Memory B cell (primary cell): ENCODE data around the gene NFIB.

Experiments
- ATAC-seq: fragments of 150-1000 bp; cut with Tn5 transposase; 2 replicates; pipeline ENCODE4 v1.10.0; 2021; ENCODE audit warnings: low read depth, mild to moderate bottlenecking, moderate library complexity
- DNase-seq, 2 donors: peaks; one replicate each; pipeline ENCODE4 v3.0.0; 2022; ENCODE audit warnings: low spot score in 2 of 2
- H3K27ac Mint-ChIP-seq: one replicate; pipeline ENCODE4 v1.8.0; 2022; ENCODE audit warnings: mild to moderate bottlenecking, moderate library complexity, mixed read lengths
- H3K27me3 Mint-ChIP-seq: one replicate; pipeline ENCODE4 v1.8.0; 2022; ENCODE audit warnings: mixed read lengths
- H3K36me3 Mint-ChIP-seq: one replicate; pipeline ENCODE4 v1.8.0; 2022; ENCODE audit warnings: mild to moderate bottlenecking, mixed read lengths
- H3K4me1 Mint-ChIP-seq: one replicate; pipeline ENCODE4 v1.8.0; 2022; ENCODE audit warnings: mixed read lengths
- H3K4me3 Mint-ChIP-seq: one replicate; pipeline ENCODE4 v1.8.0; 2022; ENCODE audit warnings: mild to moderate bottlenecking, moderate library complexity, mixed read lengths
- H3K9me3 Mint-ChIP-seq: one replicate; pipeline ENCODE4 v1.8.0; 2022; ENCODE audit warnings: mixed read lengths

The NFIB gene

GRCh38 chr9:14213504-14213903 lies 100.4 kb downstream of the NFIB start:
- Mint-ChIP-seq H3K9me3 (no peaks in the 10 kb centered on the region), H3K27me3 (peaks cover 6% of the 10 kb centered on the region), H3K27ac (no peak overlapping the region), H3K4me3 (no peak overlapping the region), H3K36me3 (no peaks in the 10 kb centered on the region), H3K4me1 (no peaks in the 10 kb centered on the region)
- ATAC-seq (no peak), DNase-seq (no peak)

DNA sequence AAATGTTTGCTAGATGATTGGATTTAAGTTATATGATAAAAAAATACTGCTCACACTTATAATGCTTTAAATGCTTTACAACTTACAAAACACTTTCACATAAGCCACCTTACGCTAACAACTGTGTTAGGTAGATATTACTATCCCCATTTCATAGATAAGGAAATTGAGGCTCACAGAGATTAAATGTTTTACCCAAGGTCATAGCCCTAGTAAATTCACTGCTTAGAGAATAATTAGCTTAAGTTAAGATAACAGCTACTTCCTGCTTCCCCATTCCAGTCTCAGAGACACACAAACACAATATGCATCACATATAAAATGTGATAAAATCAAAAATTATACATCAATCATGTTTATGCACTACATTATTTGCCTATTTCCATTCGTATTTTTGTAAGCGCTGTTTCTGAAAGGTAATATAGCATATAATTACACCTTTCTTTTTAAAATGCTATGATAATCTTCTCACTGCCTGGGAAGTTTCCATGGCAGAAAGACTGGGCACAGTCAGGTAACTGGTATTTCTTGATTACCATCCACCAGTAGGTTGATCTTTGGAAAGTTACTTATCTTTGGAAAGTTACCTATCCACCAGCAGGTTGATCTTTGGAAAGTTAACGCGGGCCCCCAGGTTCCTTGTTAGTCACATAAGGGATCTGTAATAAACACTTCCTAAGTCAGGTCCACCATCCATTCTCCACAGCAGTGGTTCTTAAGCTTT lies 101.1 kb downstream of the NFIB start:
- no peaks in the 10 kb centered on the region for H3K9me3 Mint-ChIP-seq
- DNase-seq: no peak
- no peaks in the 10 kb centered on the region for H3K36me3 Mint-ChIP-seq
- no peaks in the 10 kb centered on the region for H3K4me1 Mint-ChIP-seq
- no peak overlapping the region for H3K27ac Mint-ChIP-seq
- ATAC-seq: no peak
- no peak overlapping the region for H3K4me3 Mint-ChIP-seq
- H3K27me3 Mint-ChIP-seq: peaks cover 6% of the 10 kb centered on the region

- no peak overlapping the region for H3K27ac Mint-ChIP-seq
- no peaks in the 10 kb centered on the region for H3K36me3 Mint-ChIP-seq
- no peaks in the 10 kb centered on the region for H3K4me1 Mint-ChIP-seq
- H3K4me3 Mint-ChIP-seq: no peak overlapping the region
- H3K27me3 Mint-ChIP-seq: peaks cover 6% of the 10 kb centered on the region
- DNase-seq (no peak), ATAC-seq (no peak)
- no peaks in the 10 kb centered on the region for H3K9me3 Mint-ChIP-seq
Measured at GRCh38 chr9:14212077-14212476, 101.9 kb downstream of the NFIB start.

DNA sequence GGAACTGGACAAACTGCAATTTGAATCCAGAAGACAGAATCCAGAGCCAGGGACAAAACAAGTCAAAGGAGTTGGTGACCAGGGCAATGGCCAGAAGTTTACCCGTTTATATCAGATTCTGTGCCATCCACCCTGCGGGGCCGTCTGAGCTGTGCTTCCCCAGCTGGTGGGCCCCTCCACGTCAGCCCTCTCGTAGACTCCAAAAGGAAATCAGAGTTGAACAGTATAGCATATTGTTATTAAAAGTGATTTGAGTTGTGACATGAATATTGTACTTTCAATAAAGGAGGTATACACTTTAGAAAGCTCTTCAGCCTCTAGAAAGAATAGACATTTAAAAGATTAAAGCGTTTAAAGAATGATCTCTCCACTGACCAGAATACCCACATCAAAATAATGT lies 102.4 kb downstream of the NFIB start:
- no peaks in the 10 kb centered on the region for H3K4me1 Mint-ChIP-seq
- no peak overlapping the region for H3K4me3 Mint-ChIP-seq
- H3K9me3 Mint-ChIP-seq: no peaks in the 10 kb centered on the region
- H3K27ac Mint-ChIP-seq: no peak overlapping the region
- no peaks in the 10 kb centered on the region for H3K36me3 Mint-ChIP-seq
- peaks cover 6% of the 10 kb centered on the region for H3K27me3 Mint-ChIP-seq
- DNase-seq (no peak), ATAC-seq (no peak)

GRCh38 chr9:14210428-14210827 lies 103.5 kb downstream of the NFIB start:
- H3K4me1 Mint-ChIP-seq: no peaks in the 10 kb centered on the region
- H3K36me3 Mint-ChIP-seq: no peaks in the 10 kb centered on the region
- ATAC-seq (no peak), DNase-seq (no peak)
- H3K9me3 Mint-ChIP-seq: no peaks in the 10 kb centered on the region
- no peak overlapping the region for H3K27ac Mint-ChIP-seq
- peaks cover 6% of the 10 kb centered on the region for H3K27me3 Mint-ChIP-seq
- H3K4me3 Mint-ChIP-seq: no peak overlapping the region

DNA sequence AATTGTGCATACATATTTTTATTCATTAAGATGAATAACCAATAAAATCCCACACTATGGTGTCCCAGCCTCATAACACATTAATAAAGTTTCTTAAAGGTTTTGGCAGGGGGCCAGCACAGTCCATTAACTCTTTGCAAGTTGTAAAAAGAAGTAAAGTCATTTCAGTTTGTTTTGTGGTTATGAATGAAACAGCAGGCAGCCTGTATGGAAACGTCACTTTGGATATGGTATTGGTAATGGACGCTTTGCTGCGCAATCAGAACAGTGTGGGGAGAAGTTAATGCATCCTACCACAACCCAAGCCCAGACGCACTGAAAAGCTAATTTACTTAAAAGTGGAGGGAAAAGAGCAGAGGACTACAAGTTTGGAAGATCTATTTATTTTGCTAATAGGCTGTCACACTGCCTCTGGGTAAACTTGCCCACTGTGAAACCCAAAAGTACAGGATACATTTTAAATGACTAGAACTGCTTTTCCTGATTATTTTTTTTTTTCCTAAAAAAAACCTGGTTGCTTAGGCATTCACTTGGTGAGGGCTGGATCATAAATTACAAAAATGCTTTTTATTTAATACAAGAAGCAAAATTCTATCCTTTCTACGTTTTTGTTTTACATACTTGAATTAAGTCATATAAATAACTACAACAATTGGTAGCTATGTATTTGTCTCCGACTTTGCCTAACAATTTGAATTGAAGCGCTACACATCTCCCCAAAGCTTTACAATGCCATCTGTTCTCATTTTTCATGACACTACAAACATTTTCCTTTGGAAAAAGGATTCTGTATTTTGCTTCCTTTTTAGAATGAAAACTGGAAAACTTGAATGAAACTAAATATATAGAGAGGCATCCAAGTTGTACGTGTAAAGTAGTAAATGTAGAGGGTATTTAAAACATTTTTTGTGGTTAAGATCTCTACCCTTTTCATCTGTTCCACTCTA lies 104.3 kb downstream of the NFIB start:
- peaks cover 6% of the 10 kb centered on the region for H3K27me3 Mint-ChIP-seq
- no peak overlapping the region for H3K4me3 Mint-ChIP-seq
- ATAC-seq: no peak
- no peak overlapping the region for H3K27ac Mint-ChIP-seq
- no peaks in the 10 kb centered on the region for H3K36me3 Mint-ChIP-seq
- no peaks in the 10 kb centered on the region for H3K9me3 Mint-ChIP-seq
- no peaks in the 10 kb centered on the region for H3K4me1 Mint-ChIP-seq
- no peak for DNase-seq

- H3K27ac Mint-ChIP-seq: no peak overlapping the region
- ATAC-seq: no peak
- H3K36me3 Mint-ChIP-seq: no peaks in the 10 kb centered on the region
- H3K9me3 Mint-ChIP-seq: no peaks in the 10 kb centered on the region
- H3K4me3 Mint-ChIP-seq: no peak overlapping the region
- no peaks in the 10 kb centered on the region for H3K4me1 Mint-ChIP-seq
- no peak for DNase-seq
- H3K27me3 Mint-ChIP-seq: no peaks in the 10 kb centered on the region
Measured at GRCh38 chr9:14207352-14207995, 106.5 kb downstream of the NFIB start.

GRCh38 chr9:14205463-14205862 lies 108.5 kb downstream of the NFIB start:
- Mint-ChIP-seq H3K27ac (no peak overlapping the region), H3K4me3 (no peak overlapping the region), H3K4me1 (no peaks in the 10 kb centered on the region), H3K9me3 (peaks cover 3% of the 10 kb centered on the region), H3K36me3 (no peaks in the 10 kb centered on the region), H3K27me3 (no peaks in the 10 kb centered on the region)
- DNase-seq (no peak), ATAC-seq (no peak)

GRCh38 chr9:14203356-14204056 lies 110.4 kb downstream of the NFIB start:
- peaks cover 3% of the 10 kb centered on the region for H3K9me3 Mint-ChIP-seq
- H3K36me3 Mint-ChIP-seq: no peaks in the 10 kb centered on the region
- no peak overlapping the region for H3K27ac Mint-ChIP-seq
- H3K4me3 Mint-ChIP-seq: no peak overlapping the region
- DNase-seq (no peak), ATAC-seq (no peak)
- H3K27me3 Mint-ChIP-seq: no peaks in the 10 kb centered on the region
- H3K4me1 Mint-ChIP-seq: no peaks in the 10 kb centered on the region

- no peak for DNase-seq
- no peak overlapping the region for H3K27ac Mint-ChIP-seq
- H3K4me3 Mint-ChIP-seq: no peak overlapping the region
- no peaks in the 10 kb centered on the region for H3K4me1 Mint-ChIP-seq
- peaks cover 3% of the 10 kb centered on the region for H3K9me3 Mint-ChIP-seq
- no peaks in the 10 kb centered on the region for H3K27me3 Mint-ChIP-seq
- ATAC-seq: no peak
- no peaks in the 10 kb centered on the region for H3K36me3 Mint-ChIP-seq
Measured at GRCh38 chr9:14198841-14199455, 115.0 kb downstream of the NFIB start.

DNA sequence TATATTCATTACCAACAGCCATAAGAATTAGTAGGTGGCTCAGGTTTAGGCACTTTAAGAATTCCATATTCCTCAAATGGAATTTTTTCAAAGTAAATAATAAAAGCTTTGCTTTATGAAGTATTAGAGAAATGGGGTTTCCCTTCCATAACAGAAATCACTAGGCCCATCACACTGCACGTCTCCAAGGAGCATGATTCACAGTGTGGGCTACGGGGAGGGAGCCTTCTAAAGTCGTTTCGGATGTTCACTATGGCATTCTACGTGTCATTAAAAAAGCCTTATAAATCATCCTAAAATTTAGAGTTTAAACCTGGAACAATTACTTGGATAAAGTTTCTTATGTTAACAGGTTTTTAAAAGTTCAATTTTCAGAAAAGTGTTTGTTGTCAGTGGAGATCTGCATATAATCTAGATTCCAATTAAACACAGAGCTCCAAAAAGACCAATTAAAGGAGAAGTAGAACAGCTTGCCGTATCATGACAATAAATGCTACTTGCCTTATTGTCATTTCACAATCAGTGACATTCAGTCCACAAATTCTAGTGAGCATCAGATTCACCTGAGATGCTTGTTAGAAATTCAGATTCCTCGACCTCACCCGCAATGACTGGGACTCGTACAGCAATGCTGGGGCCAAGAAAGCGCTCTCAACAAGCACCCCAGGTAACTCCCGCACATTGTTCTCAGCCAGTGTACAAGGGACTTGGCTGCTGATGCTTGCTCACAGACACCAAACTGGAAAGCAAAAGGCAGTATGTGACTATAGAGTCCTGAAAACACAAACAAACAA lies 115.7 kb downstream of the NFIB start:
- Mint-ChIP-seq H3K4me1 (no peaks in the 10 kb centered on the region), H3K36me3 (no peaks in the 10 kb centered on the region), H3K27ac (no peak overlapping the region), H3K27me3 (no peaks in the 10 kb centered on the region), H3K9me3 (peaks cover 3% of the 10 kb centered on the region), H3K4me3 (no peak overlapping the region)
- ATAC-seq: no peak
- no peak for DNase-seq

DNA sequence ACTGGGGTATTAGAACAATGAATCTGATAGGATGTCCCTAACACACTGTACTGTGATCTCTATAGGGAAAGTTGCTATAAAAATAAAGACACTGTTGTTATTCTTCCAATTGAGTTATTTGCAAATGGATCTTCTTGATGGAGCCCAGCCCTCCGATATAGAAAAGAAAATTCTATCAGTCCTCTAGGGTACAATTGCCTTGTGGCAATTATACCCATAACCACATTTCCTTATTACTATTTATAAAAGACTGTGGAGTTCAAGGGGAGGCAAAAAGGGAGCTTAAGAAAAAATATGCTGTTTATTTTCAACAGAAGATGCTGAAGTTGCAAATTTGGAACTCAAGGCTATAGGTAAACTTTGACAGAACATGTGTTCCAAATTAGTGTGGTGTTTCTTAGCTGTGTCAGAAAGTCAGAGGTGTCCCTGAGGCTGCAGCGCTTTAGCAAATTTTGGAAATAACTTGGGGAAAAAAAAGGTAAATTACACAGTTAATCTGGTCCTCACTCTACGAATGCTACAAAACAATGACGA lies 116.5 kb downstream of the NFIB start:
- Mint-ChIP-seq H3K27me3 (peaks cover 1% of the 10 kb centered on the region), H3K36me3 (no peaks in the 10 kb centered on the region), H3K4me1 (no peaks in the 10 kb centered on the region), H3K27ac (no peak overlapping the region), H3K4me3 (no peak overlapping the region), H3K9me3 (peaks cover 3% of the 10 kb centered on the region)
- no peak for ATAC-seq
- DNase-seq: no peak
